ENCODE data around the gene SLC12A7.

Gene SLC12A7

DNA sequence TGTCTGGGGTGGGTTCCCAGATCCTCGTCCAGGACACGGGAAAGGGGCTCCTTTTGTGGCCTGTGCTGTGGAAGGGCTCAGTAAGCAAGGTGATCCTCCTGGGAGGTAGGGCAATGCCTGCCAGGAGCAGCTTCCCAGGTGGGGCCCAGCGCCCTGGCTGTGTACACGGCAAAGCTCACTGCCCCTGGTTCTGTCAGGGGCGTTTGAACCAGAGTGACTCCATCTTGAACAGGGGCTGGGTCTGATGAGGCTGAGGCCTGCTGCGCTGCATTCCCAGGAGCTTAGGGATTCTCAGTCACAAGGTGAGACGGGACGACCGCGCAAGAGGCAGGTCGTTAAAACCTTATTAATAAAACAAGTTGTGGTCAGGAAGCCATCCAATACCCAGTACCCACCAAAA is 19.9 kb upstream of the SLC12A7 start:
- H3K27me3 ChIP-seq, result peaks cover 0 to 68% of the 10 kb centered on the region in 2 donors
- DNase-seq, result no peak
- TF ChIP-seq, protein P1, sequence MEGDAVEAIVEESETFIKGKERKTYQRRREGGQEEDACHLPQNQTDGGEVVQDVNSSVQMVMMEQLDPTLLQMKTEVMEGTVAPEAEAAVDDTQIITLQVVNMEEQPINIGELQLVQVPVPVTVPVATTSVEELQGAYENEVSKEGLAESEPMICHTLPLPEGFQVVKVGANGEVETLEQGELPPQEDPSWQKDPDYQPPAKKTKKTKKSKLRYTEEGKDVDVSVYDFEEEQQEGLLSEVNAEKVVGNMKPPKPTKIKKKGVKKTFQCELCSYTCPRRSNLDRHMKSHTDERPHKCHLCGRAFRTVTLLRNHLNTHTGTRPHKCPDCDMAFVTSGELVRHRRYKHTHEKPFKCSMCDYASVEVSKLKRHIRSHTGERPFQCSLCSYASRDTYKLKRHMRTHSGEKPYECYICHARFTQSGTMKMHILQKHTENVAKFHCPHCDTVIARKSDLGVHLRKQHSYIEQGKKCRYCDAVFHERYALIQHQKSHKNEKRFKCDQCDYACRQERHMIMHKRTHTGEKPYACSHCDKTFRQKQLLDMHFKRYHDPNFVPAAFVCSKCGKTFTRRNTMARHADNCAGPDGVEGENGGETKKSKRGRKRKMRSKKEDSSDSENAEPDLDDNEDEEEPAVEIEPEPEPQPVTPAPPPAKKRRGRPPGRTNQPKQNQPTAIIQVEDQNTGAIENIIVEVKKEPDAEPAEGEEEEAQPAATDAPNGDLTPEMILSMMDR (IDR thresholded peaks at IDR 0.05), result no peak
- no peak overlapping the region for H3K27ac ChIP-seq
- intact Hi-C loops (cut with DNase I; ENCODE audit: low total_unique reads), result no loop called here
- no peaks in the 10 kb centered on the region for H3K36me3 ChIP-seq
- no peaks in the 10 kb centered on the region for H3K9me3 ChIP-seq
- peaks cover 0 to 12% (median 0%) of the 10 kb centered on the region in 4 donors for H3K4me1 ChIP-seq
- H3K4me3 ChIP-seq, result no peak overlapping the region

DNA sequence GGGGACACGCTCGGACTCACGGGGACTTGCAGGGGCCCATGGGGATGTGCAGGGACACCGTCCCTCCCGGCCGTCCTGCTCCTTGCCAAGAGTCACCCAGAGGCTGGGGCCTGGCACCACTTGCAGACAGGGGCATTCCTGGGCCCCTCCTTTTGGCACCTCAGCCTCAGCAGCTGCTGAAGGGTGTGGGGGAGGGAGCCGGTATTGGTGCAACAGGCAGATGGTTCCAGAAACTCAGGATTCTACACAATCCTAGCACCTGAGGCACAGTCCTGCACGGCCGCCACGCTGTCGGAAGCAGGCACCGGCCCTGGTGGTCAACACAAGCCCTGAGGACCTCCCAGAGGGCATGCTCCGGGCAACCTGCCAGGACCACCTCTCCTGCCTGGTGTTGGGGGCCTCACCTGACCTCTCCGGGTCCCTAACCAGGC is 19.3 kb upstream of the SLC12A7 start:
- intact Hi-C loops (cut with DNase I; ENCODE audit: low total_unique reads), result no loop called here
- H3K4me3 ChIP-seq, result no peak overlapping the region
- H3K4me1 ChIP-seq, result peaks cover 0 to 12% (median 0%) of the 10 kb centered on the region in 4 donors
- TF ChIP-seq, protein P1 (IDR thresholded peaks at IDR 0.05), result no peak
- no peak for DNase-seq
- H3K27me3 ChIP-seq, result peaks cover 0 to 71% of the 10 kb centered on the region in 2 donors
- no peak overlapping the region for H3K27ac ChIP-seq
- H3K36me3 ChIP-seq, result no peaks in the 10 kb centered on the region
- H3K9me3 ChIP-seq, result no peaks in the 10 kb centered on the region

DNA sequence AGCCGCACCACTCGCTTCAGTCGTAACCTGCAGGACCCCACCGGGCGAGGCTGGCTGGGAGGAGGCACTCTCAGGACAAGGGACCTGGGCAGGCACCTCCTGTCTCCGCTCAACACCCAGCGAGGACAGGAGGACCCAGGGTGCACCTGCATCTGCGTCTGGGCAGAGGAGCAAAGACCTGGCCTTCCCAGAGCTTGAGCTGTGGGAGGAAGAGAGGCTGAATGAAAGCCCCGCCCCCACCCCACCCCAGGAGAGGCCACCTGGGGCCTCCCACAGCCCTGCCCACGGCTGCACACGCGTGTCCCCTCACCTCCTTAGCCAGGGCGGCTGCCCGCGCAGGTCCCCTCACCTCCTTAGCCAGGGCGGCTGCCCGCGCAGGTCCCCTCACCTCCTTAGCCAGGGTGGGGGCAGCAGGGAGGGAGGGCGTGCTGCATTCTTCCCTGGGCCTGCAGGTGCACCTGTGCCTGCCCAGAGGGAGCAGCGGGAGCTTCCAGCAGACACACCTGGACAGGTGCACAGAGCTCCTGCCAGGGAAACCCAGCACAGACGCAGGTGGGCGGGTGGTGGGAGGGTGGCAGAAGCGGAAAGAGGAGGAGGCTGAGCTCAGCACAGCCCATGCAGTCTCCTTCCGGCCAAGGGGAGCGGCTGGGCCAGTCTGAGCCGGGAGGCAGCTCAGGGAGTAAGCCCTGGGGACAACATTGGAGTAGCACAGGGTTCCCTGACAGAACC is 18.5 kb upstream of the SLC12A7 start:
- no peak for DNase-seq
- peaks cover 0 to 12% (median 0%) of the 10 kb centered on the region in 4 donors for H3K4me1 ChIP-seq
- H3K27me3 ChIP-seq, result peaks cover 0 to 70% of the 10 kb centered on the region in 2 donors

DNA sequence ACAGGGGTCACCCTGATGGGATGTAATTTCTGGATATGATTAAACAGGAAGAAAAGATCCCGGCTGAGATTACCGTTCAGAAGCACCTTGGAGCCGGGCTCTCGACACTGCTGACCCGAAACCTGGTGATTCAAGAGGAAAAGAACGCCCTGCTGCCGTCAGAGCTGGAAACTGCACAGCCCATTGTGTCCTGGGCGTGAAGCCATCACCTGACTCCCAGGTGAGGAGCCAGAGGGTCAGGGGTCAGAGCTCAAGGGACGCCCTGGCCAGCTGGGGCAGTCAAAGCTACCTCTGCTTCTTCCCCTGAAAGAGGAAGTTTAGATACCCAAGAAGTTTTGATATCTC is 17.8 kb upstream of the SLC12A7 start:
- Histone ChIP-seq H3K4me3 (no peak overlapping the region), H3K9me3 (no peaks in the 10 kb centered on the region), H3K4me1 (peaks cover 0 to 12% (median 0%) of the 10 kb centered on the region in 4 donors), H3K27ac (no peak overlapping the region), H3K36me3 (no peaks in the 10 kb centered on the region), H3K27me3 (peaks cover 0 to 63% of the 10 kb centered on the region in 2 donors)
- TF ChIP-seq, protein P1 (IDR thresholded peaks at IDR 0.05), result no peak
- no peak for DNase-seq
- intact Hi-C loops (cut with DNase I; ENCODE audit: low total_unique reads), result no loop called here

More for the DNA sequence above, 18.5 kb upstream of the SLC12A7 start:
- H3K36me3 ChIP-seq, result no peaks in the 10 kb centered on the region
- no peaks in the 10 kb centered on the region for H3K9me3 ChIP-seq
- no peak overlapping the region for H3K4me3 ChIP-seq
- TF ChIP-seq, protein P1 (IDR thresholded peaks at IDR 0.05), result no peak
- H3K27ac ChIP-seq, result no peak overlapping the region
- intact Hi-C loops (cut with DNase I; ENCODE audit: low total_unique reads), result no loop called here

DNA sequence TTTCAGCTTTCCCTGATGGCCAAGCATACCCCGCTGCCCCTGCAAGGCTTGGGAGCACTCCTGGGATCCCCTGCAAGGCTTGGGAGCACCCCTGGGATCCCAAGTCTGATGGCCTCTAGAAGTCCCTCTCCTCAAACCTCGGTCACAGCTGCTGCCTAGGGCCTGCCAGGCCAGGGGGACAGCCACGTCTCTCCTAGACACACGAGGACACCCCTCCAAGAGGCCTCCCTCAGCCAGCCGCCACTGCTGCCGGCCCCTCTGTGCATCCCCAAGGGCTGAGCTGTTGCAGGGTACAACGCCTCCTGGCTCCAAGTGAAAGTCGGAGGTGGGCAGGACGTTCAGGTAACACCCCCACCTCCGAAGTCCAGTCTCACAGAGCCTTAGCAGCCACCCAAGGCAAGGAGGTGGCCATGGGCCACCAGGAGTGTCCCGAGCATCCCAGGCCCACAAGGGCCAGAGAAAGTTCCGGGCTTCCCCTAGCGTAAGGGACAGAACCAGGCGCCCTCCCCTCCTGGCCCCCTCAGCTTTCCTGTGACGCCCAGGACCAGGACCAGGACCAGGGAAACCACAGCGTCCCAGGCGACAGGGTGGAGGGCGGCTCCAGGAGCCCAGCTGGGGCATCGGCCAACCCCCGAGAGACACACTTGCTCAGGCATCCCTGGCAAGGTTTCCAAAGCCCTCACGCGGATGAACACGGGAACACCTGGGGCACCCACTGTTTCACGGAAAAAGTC is 17.3 kb upstream of the SLC12A7 start:
- H3K27me3 ChIP-seq, result peaks cover 0 to 59% of the 10 kb centered on the region in 2 donors
- intact Hi-C loops (cut with DNase I; ENCODE audit: low total_unique reads), result no loop called here
- no peak overlapping the region for H3K27ac ChIP-seq
- TF ChIP-seq, protein P1 (IDR thresholded peaks at IDR 0.05), result no peak
- no peaks in the 10 kb centered on the region for H3K36me3 ChIP-seq
- no peak overlapping the region for H3K4me3 ChIP-seq
- peaks cover 0 to 12% (median 0%) of the 10 kb centered on the region in 4 donors for H3K4me1 ChIP-seq
- no peaks in the 10 kb centered on the region for H3K9me3 ChIP-seq
- no peak for DNase-seq
